LNCaP clone FGC (cell line): ENCODE measurements around the gene TXNL1.

Source experiments
- DNase-seq: peaks from one replicate; pipeline ENCODE4 v3.0.0-alpha.2; 2011; ENCODE audit warnings: low read depth
- H3K4me3 ChIP-seq: 2 replicates; pipeline ENCODE4 v1.5.1; 2011; ENCODE audit warnings: mild to moderate bottlenecking, low read depth, low read length, control low read depth
- TF ChIP-seq, protein P1 (sequence below): IDR thresholded peaks from 2 replicates; pipeline ENCODE4 v1.5.1; 2012; ENCODE audit warnings: mild to moderate bottlenecking; ENCODE audit not compliant: control insufficient read depth, insufficient read depth; ENCODE audit errors: extremely low read depth

The TXNL1 gene

DNA sequence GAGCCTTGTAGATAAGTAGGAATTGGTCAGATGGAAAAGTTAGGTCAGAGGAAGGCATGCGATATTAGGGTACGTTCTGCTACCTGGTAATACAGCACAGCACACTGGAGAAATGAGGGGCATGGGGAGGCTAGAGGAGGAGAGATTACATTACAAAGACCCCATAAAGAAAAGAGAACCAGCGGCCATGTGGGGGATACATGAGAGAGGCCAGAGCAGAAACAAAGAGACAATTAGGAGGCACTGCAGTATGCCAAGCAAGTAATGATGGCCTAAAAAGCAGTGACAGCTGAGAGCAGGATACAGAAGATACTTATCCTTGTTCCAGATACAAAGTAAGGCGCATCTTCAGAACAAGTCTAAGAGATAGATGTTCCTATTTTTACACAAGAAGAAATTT is 40.0 kb downstream of the TXNL1 start:
- TF ChIP-seq, protein P1, sequence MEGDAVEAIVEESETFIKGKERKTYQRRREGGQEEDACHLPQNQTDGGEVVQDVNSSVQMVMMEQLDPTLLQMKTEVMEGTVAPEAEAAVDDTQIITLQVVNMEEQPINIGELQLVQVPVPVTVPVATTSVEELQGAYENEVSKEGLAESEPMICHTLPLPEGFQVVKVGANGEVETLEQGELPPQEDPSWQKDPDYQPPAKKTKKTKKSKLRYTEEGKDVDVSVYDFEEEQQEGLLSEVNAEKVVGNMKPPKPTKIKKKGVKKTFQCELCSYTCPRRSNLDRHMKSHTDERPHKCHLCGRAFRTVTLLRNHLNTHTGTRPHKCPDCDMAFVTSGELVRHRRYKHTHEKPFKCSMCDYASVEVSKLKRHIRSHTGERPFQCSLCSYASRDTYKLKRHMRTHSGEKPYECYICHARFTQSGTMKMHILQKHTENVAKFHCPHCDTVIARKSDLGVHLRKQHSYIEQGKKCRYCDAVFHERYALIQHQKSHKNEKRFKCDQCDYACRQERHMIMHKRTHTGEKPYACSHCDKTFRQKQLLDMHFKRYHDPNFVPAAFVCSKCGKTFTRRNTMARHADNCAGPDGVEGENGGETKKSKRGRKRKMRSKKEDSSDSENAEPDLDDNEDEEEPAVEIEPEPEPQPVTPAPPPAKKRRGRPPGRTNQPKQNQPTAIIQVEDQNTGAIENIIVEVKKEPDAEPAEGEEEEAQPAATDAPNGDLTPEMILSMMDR, result no peak
- no peak overlapping the region for H3K4me3 ChIP-seq
- DNase-seq, result no peak

DNA sequence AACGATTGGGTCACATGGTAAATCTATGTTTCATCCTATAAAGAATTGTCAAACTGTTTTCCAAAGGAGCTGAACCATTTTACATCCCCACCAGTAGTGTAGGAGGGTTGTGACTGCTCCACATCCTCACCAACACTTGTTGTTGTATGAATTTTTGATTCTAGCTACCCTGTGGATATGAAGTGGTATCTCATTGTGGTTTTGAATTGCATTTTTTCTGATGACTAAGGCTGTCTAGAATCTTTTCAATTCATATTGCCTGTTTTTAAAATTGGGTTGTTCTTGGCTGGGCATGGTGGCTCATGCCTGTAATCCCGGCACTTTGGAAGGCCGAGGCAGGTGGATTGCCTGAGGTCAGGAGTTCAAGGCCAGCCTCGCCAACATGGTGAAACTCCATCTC is 44.5 kb downstream of the TXNL1 start:
- no peak overlapping the region for H3K4me3 ChIP-seq
- DNase-seq, result no peak
- TF ChIP-seq, protein P1, result no peak

DNA sequence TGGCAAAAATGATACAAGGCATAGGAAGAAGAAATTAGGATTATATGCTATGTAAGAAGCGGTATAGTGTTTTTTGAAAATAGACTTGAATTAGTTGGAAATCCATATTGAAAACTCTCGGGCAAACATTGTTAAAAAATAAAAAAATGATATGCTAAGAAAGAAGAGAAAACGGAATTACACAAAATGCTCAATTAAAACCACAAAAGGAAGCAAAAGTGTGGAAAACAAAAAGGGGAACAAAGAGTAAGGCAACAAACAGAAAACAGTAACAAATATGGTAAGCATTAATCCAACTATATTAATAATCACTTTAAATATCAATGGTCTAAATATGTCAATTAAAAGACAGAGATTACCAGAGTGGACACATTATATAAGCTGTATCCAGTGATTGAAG is 58.4 kb downstream of the TXNL1 start:
- no peak for DNase-seq
- TF ChIP-seq, protein P1, result no peak
- H3K4me3 ChIP-seq, result no peak overlapping the region

DNA sequence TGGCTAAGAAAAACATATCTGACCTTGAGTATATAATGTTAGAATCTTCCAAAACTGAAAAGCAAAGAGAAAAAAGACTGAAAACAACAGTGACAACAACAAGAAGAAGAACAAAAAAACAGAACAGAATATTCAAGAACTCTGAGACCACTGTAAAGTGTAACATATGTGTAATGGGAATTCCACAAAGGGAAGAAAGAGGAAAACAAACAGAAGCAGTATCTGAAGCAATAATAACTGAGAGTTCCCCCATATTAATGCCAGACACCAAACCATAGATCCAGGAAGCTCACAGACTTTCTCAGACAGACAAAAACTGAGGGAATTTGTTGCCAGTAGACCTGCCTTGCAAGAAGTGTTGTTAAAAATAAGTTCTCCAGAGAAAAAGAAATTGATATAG is 58.9 kb downstream of the TXNL1 start:
- TF ChIP-seq, protein P1, result no peak
- no peak for DNase-seq

DNA sequence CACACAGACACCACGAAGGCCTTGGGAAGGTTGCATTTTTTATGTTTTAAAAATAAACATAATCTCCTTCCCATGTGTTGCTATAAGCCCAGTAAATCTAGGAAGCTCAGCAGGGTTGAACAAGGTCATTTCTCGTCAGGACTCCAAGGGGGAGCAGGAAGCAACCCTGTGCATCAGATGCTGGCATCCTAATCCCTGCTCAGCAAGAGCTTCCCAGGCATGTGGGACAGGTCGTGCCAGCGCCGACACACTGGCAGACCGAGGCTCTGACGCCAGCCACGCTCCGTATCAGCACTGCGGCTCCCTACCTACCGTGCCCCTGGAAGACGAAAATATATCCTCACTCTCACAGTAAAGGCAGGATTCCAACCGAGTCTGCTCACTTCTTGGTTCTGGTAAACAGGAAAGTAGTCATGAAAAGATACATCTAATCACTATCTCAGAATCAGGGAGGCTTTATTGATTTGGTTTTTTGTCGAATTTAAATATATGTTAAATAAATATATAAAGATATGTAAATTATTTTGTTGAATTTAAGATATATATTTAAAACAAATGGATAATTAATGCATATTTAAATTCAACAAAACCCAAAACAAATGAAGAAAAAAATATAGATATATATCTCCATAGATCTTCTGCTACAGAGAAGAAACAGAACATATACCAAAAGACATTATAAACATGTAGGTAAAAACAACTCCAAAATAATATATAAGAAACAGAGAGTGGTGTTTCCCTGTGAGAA is 61.4 kb downstream of the TXNL1 start:
- TF ChIP-seq, protein P1, result no peak
- H3K4me3 ChIP-seq, result no peak overlapping the region
- no peak for DNase-seq

More for the DNA sequence above, 58.9 kb downstream of the TXNL1 start:
- H3K4me3 ChIP-seq, result no peak overlapping the region

DNA sequence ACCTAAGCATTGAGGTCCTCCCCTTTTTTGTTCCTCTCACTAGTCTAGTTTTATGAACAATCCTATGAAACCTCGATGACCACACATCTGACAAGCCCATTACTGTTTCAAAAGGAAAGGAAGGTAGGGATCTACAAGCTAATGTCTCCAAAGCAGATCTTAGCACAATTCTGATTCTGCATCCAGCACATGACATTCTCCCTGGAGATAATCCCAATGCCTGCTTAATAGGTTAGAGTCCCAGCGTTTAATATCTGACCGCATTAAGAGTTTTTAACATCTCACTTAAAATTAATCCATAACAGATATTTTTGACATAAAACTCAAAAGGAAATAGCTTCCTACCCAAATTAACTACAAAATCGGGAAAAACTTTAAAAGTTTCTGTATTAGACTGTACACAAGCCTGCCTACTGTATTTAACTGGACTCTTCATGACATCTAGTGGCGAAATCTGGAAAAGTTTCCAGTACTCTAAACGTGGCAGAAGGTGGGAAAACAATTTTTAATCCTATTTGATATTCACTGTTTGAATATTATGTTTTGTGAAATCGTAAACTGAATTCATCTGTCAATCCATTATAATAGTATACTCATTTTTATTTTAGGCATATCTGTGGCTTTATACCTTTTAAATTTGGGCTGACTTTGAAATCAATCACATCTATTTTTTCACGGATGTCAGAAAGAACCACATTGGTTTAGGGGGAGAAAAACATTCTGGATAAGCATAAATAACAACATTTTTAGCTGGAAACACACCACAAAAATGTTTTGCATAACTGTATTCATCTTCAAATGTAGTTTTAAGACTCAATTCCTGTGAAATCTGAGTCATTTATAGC is 62.4 kb downstream of the TXNL1 start:
- DNase-seq, result no peak
- TF ChIP-seq, protein P1, result peak; percentile 70
- no peak overlapping the region for H3K4me3 ChIP-seq
